Erythroblast (primary cell): ENCODE results near the gene GPR68.

Experiments used
- GATA1 ChIP-seq: IDR thresholded peaks from 2 replicates; pipeline ENCODE4 v1.6.1; 2011; ENCODE audit warnings: low read depth, mild to moderate bottlenecking, control low read depth, low read length, moderate library complexity
- POLR2A ChIP-seq: IDR thresholded peaks from 2 replicates; pipeline ENCODE4 v1.6.1; 2011; ENCODE audit warnings: mild to moderate bottlenecking, low read length

DNA sequence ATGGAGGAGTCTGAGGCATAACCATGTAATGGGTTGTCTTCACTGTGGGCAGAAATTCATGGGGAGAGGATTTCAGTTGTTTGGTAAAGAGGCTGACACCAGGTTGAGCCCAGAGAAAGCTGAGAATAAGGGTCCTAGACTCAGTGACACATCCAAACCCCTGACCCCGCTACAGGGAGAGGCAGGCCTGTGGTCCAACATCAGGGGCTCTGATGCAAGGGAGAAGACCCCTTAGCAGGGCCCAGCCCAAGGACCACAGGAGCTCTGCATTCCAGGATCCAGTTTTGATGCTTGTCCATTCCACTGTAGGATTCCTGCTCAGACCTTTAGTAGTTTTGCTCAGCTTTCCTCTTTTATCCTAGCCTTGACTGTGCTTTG, 15.5 kb downstream of the GPR68 start:
- TF ChIP-seq POLR2A: no peak
- TF ChIP-seq GATA1: no peak
